Ovary (tissue), 9 donors: ENCODE results near the gene MLPH. TPM values are rescaled to one million over a fixed set of nuclear protein-coding genes. Genes with fewer than 3 reads are reported as not detected.

Source experiments
- DNase-seq, 5 donors: peaks; one replicate each; pipeline ENCODE4 v3.0.0-alpha.2; 2019 to 2020
- H3K27ac ChIP-seq, 2 donors: fragments of 200-600 bp; one replicate each; pipeline versions ENCODE4 v1.5.1 to v1.8.0; 2019 to 2022
- H3K27me3 ChIP-seq: fragments of 200-600 bp; one replicate; pipeline ENCODE4 v1.8.0; 2022
- H3K36me3 ChIP-seq: fragments of 200-600 bp; sonication (generic); one replicate; pipeline ENCODE4 v1.5.1; 2019
- H3K4me1 ChIP-seq: one replicate; pipeline ENCODE4 v1.8.1; 2013; ENCODE audit warnings: mild to moderate bottlenecking, moderate library complexity; ENCODE audit not compliant: insufficient read depth
- H3K4me3 ChIP-seq: fragments of 200-600 bp; sonication (generic); one replicate; pipeline ENCODE4 v1.5.1; 2017
- H3K9me3 ChIP-seq, 2 donors: fragments of 200-600 bp in 1 of 2; sonication (generic) in 1 of 2; one replicate each; pipeline versions ENCODE4 v1.5.1 to v1.8.1; 2013 to 2019; ENCODE audit warnings: mild to moderate bottlenecking in 1 of 2, moderate library complexity in 1 of 2
- EP300 ChIP-seq: sonication (generic); formaldehyde crosslinking; IDR thresholded peaks from one replicate; pipeline ENCODE4 v1.6.1; 2017; ENCODE audit warnings: antibody characterized with exemption
- POLR2A ChIP-seq: fragments of 450-650 bp; IDR thresholded peaks from one replicate; pipeline ENCODE4 v1.6.1; 2017; ENCODE audit warnings: antibody characterized with exemption, mild to moderate bottlenecking, moderate library complexity
- WGBS, 3 donors: extraction: QIAGEN DNeasy Blood & Tissue Kit in 1 of 3; methylation state at CpG; one replicate each; pipeline versions ENCODE4 v1.1.5 to v1.1.7; 2013 to 2017; 5-methylcytosine and 5-hydroxymethylcytosine counted together
- intact Hi-C, 4 donors: fragments of 100-400 bp; cut with DNase I; formaldehyde crosslinking; loops; one replicate each; pipeline versions ENCODE4 v1.11.0 to v1.15.1; 2022 to 2023
- polyA plus RNA-seq, 2 donors: library from polyadenylated mRNA; stranded (reverse); fragments of 200-250 nt in 1 of 2; fragments of 350-450 nt in 1 of 2; fragmentation: Illumina TruSeq in 1 of 2; extraction: RNeasy Lipid Tissue Mini Kit (QIAGEN cat#74804) in 1 of 2; gene quantifications; one replicate each; pipeline ENCODE4 v1.2.3, GENCODE V29; 2013 to 2014
- total RNA-seq, 7 donors: library from RNA; depleted of rRNA in 2 of 7; stranded (reverse); fragments of >200 nt in 2 of 7; fragmentation: NEBNext Ultra II Directional in 3 of 7; extraction: Animal tissue kit (Norgen Biotek cat#: 25700) in 3 of 7; gene quantifications; one replicate each; pipeline versions ENCODE4 v1.1.0 to v1.2.4, GENCODE V29; 2016 to 2023
- TF ChIP-seq, protein P1 (sequence below), 3 donors: fragments of 450-650 bp in 2 of 3; fragments of 200-600 bp in 1 of 3; IDR thresholded peaks; one replicate each; pipeline versions ENCODE4 v1.5.1 to v1.8.0; 2016 to 2022; ENCODE audit warnings: antibody characterized with exemption in 3 of 3, mild to moderate bottlenecking in 1 of 3
- donor health status: DM: no; HTN: no; CAD: no; lungs with moderate emphysema.
- donor health status: DM: no; HTN: no; CAD: no.
- donor health status: Bipolar disorder and iron deficiency.
- donor health status: DM: yes; HTN: yes; CAD: no.
- donor health status: DM: no; HTN: no; CAD: no.
- donor health status: DM: yes; HTN: yes; CAD: no.

MLPH gene
- total and polyA plus RNA-seq, 9 donors, result 7.8 to 67.5 (median 23.3) TPM

DNA sequence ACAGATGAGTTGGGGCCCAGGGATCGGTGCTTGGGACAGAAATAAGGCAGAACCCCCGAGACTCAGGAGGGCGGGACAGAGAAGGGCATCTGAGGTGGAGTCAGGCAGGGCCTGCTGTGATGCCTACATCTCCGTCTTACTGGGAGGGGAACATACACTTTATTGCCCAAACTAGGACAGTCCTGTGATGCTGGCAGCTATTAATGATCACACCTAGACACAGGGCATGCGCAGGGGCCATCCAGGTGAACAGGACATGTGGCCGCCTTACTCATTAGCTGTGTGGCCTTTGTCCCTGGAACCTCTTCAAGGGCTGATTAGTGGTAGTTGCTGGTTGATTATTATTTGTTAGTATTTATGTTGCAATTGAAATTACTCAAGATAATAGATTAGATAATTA is 33.2 kb downstream of the MLPH start:
- no peak for TF ChIP-seq POLR2A
- TF ChIP-seq, protein P1, sequence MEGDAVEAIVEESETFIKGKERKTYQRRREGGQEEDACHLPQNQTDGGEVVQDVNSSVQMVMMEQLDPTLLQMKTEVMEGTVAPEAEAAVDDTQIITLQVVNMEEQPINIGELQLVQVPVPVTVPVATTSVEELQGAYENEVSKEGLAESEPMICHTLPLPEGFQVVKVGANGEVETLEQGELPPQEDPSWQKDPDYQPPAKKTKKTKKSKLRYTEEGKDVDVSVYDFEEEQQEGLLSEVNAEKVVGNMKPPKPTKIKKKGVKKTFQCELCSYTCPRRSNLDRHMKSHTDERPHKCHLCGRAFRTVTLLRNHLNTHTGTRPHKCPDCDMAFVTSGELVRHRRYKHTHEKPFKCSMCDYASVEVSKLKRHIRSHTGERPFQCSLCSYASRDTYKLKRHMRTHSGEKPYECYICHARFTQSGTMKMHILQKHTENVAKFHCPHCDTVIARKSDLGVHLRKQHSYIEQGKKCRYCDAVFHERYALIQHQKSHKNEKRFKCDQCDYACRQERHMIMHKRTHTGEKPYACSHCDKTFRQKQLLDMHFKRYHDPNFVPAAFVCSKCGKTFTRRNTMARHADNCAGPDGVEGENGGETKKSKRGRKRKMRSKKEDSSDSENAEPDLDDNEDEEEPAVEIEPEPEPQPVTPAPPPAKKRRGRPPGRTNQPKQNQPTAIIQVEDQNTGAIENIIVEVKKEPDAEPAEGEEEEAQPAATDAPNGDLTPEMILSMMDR (IDR thresholded peaks at IDR 0.05), result no peak
- no peak for TF ChIP-seq EP300
- Histone ChIP-seq H3K4me3 (no peak overlapping the region), H3K9me3 (no peaks in the 10 kb centered on the region), H3K36me3 (no peaks in the 10 kb centered on the region), H3K27me3 (no peaks in the 10 kb centered on the region), H3K27ac (no peak overlapping the region), H3K4me1 (peaks cover 4% of the 10 kb centered on the region)
- no peak for DNase-seq
- WGBS, 3 donors, result 86 to 94% (median 90%) methylated on average over 6 of the region's 6 CpGs
- intact Hi-C loops, result no loop called here

DNA sequence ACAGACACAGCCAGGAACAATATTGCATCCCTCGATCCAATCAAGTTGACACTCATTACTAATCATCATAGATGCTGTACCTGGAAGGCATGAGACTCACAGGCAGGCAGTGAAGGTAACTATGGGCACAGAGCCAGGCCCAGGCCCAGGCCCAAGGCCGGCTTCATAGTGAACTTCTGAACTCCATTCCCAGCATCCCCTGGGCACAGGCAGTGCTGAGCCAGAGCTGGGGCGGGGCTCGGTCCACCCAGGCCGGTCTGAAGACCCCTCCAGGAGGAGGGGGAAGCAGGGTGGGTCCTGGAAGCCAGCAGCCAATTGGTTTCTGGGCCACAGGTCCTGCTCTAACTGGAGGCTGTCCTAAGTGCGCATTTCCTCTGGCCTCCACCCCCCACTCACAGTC is 37.6 kb downstream of the MLPH start:
- DNase-seq, result no peak
- Histone ChIP-seq H3K27me3 (no peaks in the 10 kb centered on the region), H3K36me3 (no peaks in the 10 kb centered on the region), H3K27ac (no peak overlapping the region), H3K4me1 (no peaks in the 10 kb centered on the region), H3K4me3 (no peak overlapping the region), H3K9me3 (no peaks in the 10 kb centered on the region)
- TF ChIP-seq POLR2A (no peak), EP300 (no peak)
- TF ChIP-seq, protein P1 (IDR thresholded peaks at IDR 0.05), result no peak
- WGBS, 3 donors, result 66 to 70% (median 67%) methylated on average over 6 of the region's 6 CpGs
- intact Hi-C loops, result no loop called here

DNA sequence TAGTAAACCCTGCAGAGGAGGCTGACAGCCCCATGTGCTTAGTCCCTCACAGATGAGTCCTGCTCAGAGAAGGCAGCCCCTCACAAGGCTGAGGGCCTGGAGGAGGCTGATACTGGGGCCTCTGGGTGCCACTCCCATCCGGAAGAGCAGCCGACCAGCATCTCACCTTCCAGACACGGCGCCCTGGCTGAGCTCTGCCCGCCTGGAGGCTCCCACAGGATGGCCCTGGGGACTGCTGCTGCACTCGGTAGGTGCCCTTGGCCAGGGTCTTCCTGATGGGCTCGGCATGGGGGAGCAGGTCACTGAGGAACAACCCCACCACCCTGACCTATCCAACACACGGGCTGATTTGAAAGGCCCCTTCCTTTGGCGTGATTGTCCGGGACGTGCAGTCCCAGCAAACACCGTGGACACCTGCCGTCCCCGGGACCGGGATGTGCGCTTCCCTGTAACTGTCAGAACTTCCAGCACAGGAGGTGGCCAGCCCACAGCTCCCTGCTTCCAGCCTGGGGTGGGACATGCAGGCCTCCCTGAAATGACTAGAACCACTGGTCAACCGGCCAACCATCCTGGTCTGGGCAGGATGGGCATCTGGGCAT is 38.6 kb downstream of the MLPH start:
- no peak overlapping the region for H3K4me3 ChIP-seq
- 90 to 92% (median 91%) methylated on average over 16 to 17 of the region's 17 CpGs for WGBS, 3 donors
- no peak overlapping the region for H3K27ac ChIP-seq
- no peak for DNase-seq
- TF ChIP-seq EP300 (no peak), POLR2A (no peak)
- TF ChIP-seq, protein P1 (IDR thresholded peaks at IDR 0.05), result no peak
- H3K9me3 ChIP-seq, result no peaks in the 10 kb centered on the region
- H3K27me3 ChIP-seq, result no peaks in the 10 kb centered on the region
- intact Hi-C loops, result no loop called here
- H3K4me1 ChIP-seq, result no peaks in the 10 kb centered on the region
- H3K36me3 ChIP-seq, result no peaks in the 10 kb centered on the region

DNA sequence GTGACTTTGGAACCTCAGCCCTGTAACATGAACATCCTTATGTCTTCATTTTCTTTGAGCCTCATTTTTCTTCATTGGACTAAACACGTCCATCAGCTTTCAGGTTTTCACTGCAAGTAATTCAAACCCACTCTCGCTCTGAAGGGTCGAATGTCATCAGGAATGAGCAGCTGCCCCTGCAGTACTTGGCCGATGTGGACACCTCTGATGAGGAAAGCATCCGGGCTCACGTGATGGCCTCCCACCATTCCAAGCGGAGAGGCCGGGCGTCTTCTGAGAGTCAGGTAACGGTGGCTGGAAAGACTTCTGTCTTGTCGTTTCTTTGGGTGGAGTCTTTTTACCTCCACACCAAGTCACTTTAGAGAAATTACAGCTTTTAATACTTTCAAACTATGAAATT is 40.2 kb downstream of the MLPH start:
- no peak for DNase-seq
- 86 to 87% (median 86%) methylated on average over 11 of the region's 11 CpGs for WGBS, 3 donors
- H3K4me3 ChIP-seq, result no peak overlapping the region
- H3K4me1 ChIP-seq, result no peaks in the 10 kb centered on the region
- H3K27me3 ChIP-seq, result no peaks in the 10 kb centered on the region
- TF ChIP-seq, protein P1 (IDR thresholded peaks at IDR 0.05), result no peak
- TF ChIP-seq POLR2A, result no peak
- no peak for TF ChIP-seq EP300
- no peaks in the 10 kb centered on the region for H3K36me3 ChIP-seq
- intact Hi-C loops, result no loop called here
- H3K9me3 ChIP-seq, result no peaks in the 10 kb centered on the region
- no peak overlapping the region for H3K27ac ChIP-seq
